Stimulated activated CD4-positive, alpha-beta T cell treated with anti-CD3 and anti-CD28 coated beads, TNF-alpha, amount 100 ng/mL, for 48 hours (primary cell): ENCODE data around the gene PLPP1.

ENCODE experiments used
- DNase-seq, 3 donors: peaks; one replicate each; pipeline ENCODE4 v3.0.0-alpha.2; 2020; ENCODE audit warnings: low read depth in 3 of 3

The PLPP1 gene

GRCh38 chr5:55407059-55407684, 127.6 kb downstream of the PLPP1 start:
- no peak for DNase-seq

- DNase-seq: no peak
Observed at GRCh38 chr5:55406292-55406691, 128.5 kb downstream of the PLPP1 start.

GRCh38 chr5:55402199-55402598, 132.6 kb downstream of the PLPP1 start:
- DNase-seq: no peak

GRCh38 chr5:55393501-55394175, 141.1 kb downstream of the PLPP1 start:
- DNase-seq: no peak

DNA sequence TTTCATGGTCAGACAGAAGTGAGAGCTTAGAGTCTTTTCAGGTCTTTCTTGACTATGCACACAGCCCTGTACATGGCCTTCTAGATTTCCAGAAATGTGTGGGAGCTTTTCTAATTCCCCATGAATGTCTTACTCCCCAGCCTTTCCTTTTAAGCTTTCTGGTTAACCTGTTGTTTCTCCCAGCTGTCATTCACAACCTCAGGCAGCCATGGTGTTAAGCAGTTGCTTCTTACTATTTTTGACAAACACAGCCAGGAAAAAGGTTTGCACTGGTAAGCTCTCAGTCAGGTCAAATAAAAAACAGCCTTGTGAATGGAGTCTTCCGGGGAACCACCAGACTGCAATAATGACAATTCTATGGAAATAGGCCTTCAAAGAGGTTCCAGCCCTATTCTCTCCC, 142.1 kb downstream of the PLPP1 start:
- DNase-seq: no peak

GRCh38 chr5:55391707-55392106, 143.1 kb downstream of the PLPP1 start:
- no peak for DNase-seq

DNA sequence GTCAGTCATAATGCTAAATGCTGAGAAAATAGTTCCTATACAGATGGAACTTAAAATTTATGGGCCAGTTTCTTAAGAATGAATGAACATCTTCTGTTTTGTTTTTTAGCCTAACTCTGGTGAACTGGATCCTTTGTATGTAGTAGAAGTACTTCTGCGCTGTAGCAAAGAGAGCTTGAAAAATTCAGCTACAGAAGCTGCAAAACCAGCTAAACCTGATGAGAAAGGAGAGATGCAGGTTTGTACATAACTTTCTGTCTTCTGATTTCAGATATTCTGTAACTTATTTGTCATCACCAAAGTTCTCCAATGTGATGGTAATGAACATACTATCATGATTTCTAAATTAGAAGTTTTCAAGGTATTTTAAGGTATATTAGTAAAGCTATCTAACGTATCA, 146.9 kb downstream of the PLPP1 start:
- no peak for DNase-seq

- DNase-seq: no peak
Observed at GRCh38 chr5:55386356-55386755, 148.4 kb downstream of the PLPP1 start.

- DNase-seq: no peak
Observed at GRCh38 chr5:55385846-55386245, 148.9 kb downstream of the PLPP1 start.

GRCh38 chr5:55385227-55385626, 149.5 kb downstream of the PLPP1 start:
- no peak for DNase-seq

GRCh38 chr5:55384072-55384471, 150.7 kb downstream of the PLPP1 start:
- no peak for DNase-seq

DNA sequence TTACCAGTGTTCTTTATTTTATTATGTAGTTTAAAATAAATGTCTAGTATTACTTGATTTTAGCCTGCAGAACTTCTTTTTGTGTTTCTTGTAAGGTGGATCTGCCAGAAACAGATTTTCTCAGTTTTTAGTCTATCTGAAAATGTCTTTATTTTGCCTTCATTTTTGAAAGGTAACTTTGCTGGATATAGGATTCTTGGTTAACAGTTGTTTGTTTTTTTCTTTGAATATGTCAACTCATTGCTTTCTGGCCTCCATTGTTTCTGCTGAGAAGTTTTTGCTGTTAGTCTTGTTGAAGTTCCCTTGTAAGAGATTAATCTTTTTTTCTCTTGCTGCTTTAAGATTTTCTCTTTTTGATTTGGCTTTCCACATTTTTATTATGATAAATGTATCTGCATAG, 151.5 kb downstream of the PLPP1 start:
- no peak for DNase-seq

DNA sequence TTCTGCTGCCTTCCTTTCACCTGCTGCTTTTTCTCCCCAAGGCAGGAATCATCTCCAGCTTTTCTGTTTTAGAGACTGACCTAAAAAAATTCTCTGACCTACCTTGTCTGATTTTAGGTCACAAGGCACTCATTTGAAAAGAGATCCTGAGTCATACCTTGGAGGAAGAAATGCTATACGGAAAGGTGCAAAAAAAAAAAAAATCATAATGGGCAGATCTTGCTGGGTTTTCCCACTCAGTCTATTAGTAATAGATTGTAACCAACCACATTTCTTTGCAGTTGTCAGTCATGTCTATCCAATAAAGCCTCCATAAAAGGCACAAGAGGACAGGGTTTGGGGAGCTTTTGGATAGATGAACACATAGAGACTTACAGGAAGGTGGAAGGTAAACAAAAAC, 157.0 kb downstream of the PLPP1 start:
- DNase-seq: no peak
